ENCODE results near the gene POLD2. TPM values are rescaled to one million over a fixed set of nuclear protein-coding genes. Genes with fewer than 3 reads are reported as not detected.

POLD2 gene
- polyA plus RNA-seq, 1 donor from 2014 or later: 79.5 TPM

DNA sequence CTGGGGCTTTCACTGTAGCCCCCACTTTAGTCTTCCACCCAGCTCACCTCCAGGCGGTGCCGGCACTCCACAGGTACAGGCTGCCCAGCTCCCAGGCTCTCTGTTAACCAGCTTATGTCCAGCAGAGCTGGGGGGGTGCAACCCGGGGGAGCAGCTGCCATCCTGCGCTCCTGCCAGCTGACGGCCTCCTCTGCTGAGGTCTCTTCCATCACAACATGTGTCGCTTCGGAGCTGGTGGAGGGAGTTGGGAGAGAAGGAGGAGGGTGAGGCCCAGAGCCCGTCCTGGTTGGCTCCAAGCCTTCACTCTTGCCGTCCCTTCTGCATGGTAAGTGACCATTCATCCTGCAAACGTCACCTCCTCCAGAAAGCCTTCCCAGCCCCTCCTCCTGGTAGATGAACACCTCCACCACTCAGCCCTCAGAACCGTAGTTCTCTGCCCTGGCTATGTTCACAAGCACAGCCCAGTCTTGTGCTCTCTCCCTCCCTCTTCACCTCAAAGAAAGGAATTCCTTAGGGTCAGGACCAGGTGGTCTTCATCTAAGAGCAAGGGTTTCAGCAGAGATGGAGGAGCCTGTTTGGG, 42.6 kb downstream of the POLD2 start:
- H3F3A ChIP-seq (ENCODE audit: insufficient read depth, low read length, poor library complexity, severe bottlenecking): no peaks in the 10 kb centered on the region
- H3K79me2 ChIP-seq (replicated peaks; ENCODE audit: insufficient read depth, low read length): peaks cover 3% of the 10 kb centered on the region
- no peaks in the 10 kb centered on the region for H3K27me3 ChIP-seq (ENCODE audit: insufficient read depth, low read depth, low read length)
- no peak overlapping the region for H3K4me3 ChIP-seq (ENCODE audit: low read length)
- H3K36me3 ChIP-seq (ENCODE audit: insufficient read depth, low read length): no peaks in the 10 kb centered on the region
- no peak overlapping the region for H3K9ac ChIP-seq (ENCODE audit: low read length)
- no peaks in the 10 kb centered on the region for H3K9me2 ChIP-seq (ENCODE audit: insufficient read depth, low read length)
- H3K4me2 ChIP-seq (ENCODE audit: low read length): no peak overlapping the region
- no peaks in the 10 kb centered on the region for H3K9me3 ChIP-seq (ENCODE audit: low read length)
- no peak overlapping the region for H2AFZ ChIP-seq (ENCODE audit: low read depth, low read length)
- no peak for TF ChIP-seq SMC3 (conservative IDR thresholded peaks at IDR 0.05; ENCODE audit: poor library complexity)
- TF ChIP-seq MXI1 (conservative IDR thresholded peaks at IDR 0.05; ENCODE audit: poor library complexity, severe bottlenecking): no peak
- TF ChIP-seq RAD21 (conservative IDR thresholded peaks at IDR 0.05): no peak
- TF ChIP-seq EZH2 (IDR thresholded peaks at IDR 0.05; ENCODE audit: borderline replicate concordance, insufficient read depth, low read length, poor library complexity, severe bottlenecking): no peak
- TF ChIP-seq EP300 (conservative IDR thresholded peaks at IDR 0.05; ENCODE audit: poor library complexity, severe bottlenecking): no peak
- TF ChIP-seq, protein P1, sequence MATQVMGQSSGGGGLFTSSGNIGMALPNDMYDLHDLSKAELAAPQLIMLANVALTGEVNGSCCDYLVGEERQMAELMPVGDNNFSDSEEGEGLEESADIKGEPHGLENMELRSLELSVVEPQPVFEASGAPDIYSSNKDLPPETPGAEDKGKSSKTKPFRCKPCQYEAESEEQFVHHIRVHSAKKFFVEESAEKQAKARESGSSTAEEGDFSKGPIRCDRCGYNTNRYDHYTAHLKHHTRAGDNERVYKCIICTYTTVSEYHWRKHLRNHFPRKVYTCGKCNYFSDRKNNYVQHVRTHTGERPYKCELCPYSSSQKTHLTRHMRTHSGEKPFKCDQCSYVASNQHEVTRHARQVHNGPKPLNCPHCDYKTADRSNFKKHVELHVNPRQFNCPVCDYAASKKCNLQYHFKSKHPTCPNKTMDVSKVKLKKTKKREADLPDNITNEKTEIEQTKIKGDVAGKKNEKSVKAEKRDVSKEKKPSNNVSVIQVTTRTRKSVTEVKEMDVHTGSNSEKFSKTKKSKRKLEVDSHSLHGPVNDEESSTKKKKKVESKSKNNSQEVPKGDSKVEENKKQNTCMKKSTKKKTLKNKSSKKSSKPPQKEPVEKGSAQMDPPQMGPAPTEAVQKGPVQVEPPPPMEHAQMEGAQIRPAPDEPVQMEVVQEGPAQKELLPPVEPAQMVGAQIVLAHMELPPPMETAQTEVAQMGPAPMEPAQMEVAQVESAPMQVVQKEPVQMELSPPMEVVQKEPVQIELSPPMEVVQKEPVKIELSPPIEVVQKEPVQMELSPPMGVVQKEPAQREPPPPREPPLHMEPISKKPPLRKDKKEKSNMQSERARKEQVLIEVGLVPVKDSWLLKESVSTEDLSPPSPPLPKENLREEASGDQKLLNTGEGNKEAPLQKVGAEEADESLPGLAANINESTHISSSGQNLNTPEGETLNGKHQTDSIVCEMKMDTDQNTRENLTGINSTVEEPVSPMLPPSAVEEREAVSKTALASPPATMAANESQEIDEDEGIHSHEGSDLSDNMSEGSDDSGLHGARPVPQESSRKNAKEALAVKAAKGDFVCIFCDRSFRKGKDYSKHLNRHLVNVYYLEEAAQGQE (IDR thresholded peaks at IDR 0.05; ENCODE audit: borderline replicate concordance): no peak
- no peak for TF ChIP-seq TAF1 (IDR thresholded peaks at IDR 0.05; ENCODE audit: low read depth)
- TF ChIP-seq POLR2AphosphoS5 (IDR thresholded peaks at IDR 0.05): no peak
- TF ChIP-seq, protein P2, sequence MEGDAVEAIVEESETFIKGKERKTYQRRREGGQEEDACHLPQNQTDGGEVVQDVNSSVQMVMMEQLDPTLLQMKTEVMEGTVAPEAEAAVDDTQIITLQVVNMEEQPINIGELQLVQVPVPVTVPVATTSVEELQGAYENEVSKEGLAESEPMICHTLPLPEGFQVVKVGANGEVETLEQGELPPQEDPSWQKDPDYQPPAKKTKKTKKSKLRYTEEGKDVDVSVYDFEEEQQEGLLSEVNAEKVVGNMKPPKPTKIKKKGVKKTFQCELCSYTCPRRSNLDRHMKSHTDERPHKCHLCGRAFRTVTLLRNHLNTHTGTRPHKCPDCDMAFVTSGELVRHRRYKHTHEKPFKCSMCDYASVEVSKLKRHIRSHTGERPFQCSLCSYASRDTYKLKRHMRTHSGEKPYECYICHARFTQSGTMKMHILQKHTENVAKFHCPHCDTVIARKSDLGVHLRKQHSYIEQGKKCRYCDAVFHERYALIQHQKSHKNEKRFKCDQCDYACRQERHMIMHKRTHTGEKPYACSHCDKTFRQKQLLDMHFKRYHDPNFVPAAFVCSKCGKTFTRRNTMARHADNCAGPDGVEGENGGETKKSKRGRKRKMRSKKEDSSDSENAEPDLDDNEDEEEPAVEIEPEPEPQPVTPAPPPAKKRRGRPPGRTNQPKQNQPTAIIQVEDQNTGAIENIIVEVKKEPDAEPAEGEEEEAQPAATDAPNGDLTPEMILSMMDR (IDR thresholded peaks at IDR 0.05; ENCODE audit: poor library complexity, severe bottlenecking): no peak
- H3K27ac ChIP-seq (ENCODE audit: low read length): no peak overlapping the region
- H4K20me1 ChIP-seq (ENCODE audit: insufficient read depth): no peaks in the 10 kb centered on the region

DNA sequence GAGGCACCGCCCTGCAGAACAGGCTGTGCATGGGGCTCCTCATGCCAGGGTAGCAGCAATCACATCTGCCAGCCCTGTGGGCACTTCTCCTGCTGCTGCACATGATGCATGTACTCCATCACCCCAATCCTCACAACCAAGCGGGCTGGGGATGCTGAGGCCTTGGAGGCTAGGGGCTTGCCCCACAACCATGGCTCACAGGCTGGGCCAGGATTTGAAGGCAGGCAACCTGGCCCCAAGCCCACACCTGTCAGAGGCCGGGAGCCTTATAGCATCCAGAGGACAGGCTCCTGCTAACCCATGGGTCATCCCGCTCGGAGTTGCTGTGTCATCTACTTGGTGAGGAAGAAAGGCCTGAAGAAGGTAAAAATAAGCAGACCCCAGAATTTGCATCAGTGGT, 43.2 kb downstream of the POLD2 start:
- Histone ChIP-seq H3K4me3 (ENCODE audit: low read length) (no peak overlapping the region), H3K4me2 (ENCODE audit: low read length) (no peak overlapping the region), H3K27me3 (ENCODE audit: insufficient read depth, low read depth, low read length) (no peaks in the 10 kb centered on the region), H3K36me3 (ENCODE audit: insufficient read depth, low read length) (no peaks in the 10 kb centered on the region), H3K79me2 (replicated peaks; ENCODE audit: insufficient read depth, low read length) (peaks cover 3% of the 10 kb centered on the region), H3K27ac (ENCODE audit: low read length) (no peak overlapping the region), H2AFZ (ENCODE audit: low read depth, low read length) (no peak overlapping the region), H3K9ac (ENCODE audit: low read length) (no peak overlapping the region), H4K20me1 (ENCODE audit: insufficient read depth) (no peaks in the 10 kb centered on the region), H3K9me2 (ENCODE audit: insufficient read depth, low read length) (no peaks in the 10 kb centered on the region), H3K9me3 (ENCODE audit: low read length) (no peaks in the 10 kb centered on the region), H3F3A (ENCODE audit: insufficient read depth, low read length, poor library complexity, severe bottlenecking) (no peaks in the 10 kb centered on the region)
- no peak for TF ChIP-seq TAF1 (IDR thresholded peaks at IDR 0.05; ENCODE audit: low read depth)
- TF ChIP-seq MXI1 (conservative IDR thresholded peaks at IDR 0.05; ENCODE audit: poor library complexity, severe bottlenecking): no peak
- no peak for TF ChIP-seq EZH2 (IDR thresholded peaks at IDR 0.05; ENCODE audit: borderline replicate concordance, insufficient read depth, low read length, poor library complexity, severe bottlenecking)
- TF ChIP-seq, protein P2 (IDR thresholded peaks at IDR 0.05; ENCODE audit: poor library complexity, severe bottlenecking): no peak
- no peak for TF ChIP-seq RAD21 (conservative IDR thresholded peaks at IDR 0.05)
- TF ChIP-seq, protein P1 (IDR thresholded peaks at IDR 0.05; ENCODE audit: borderline replicate concordance): no peak
- no peak for TF ChIP-seq SMC3 (conservative IDR thresholded peaks at IDR 0.05; ENCODE audit: poor library complexity)
- no peak for TF ChIP-seq EP300 (conservative IDR thresholded peaks at IDR 0.05; ENCODE audit: poor library complexity, severe bottlenecking)
- no peak for TF ChIP-seq POLR2AphosphoS5 (IDR thresholded peaks at IDR 0.05)
